NCI-H524 treated with DMSO at 0.1 percent for 48 hours (cell line): ENCODE data around the gene DNASE1L2.

Source experiments
- DNase-seq: peaks from one replicate; lab custom pipeline; 2025; lab: John Stamatoyannopoulos, UW

DNASE1L2 gene

DNA sequence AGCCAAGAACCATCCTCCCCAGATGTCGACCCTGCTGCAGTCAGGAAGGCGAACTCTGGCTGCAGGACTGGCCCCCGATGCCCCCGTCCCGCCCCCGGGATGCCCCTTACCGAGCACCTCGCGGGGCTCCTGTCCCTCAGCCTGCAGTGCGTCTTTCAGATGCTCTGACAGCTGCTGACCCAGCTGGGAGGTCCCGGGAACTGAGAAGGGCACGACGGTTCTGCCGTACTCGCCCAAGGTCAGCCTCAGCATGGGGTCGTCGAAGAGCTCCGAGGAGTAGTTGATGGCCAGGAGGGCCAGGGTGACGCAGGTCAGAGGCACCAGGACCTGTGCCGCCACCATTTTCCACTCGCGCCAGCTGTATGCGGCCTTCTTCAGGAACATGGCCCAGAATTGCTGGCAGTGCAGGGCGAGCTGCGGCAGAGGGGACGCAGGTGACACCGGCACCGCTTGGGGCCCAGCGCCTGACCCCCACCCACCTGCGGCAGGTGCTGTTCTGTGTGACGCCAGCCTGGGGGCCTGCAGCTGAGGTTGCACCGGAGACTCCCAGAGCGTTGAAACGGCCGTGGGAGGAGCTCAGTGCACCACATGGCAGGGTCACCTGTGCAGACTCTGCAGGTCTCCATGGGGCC, 51.8 kb downstream of the DNASE1L2 start:
- DNase-seq: no peak
